ENCODE measurements around the gene GTF2H1.
"Not testable (repeated sequence)": the region's sequence is repeated elsewhere in the genome, so short reads cannot be mapped to it uniquely, and the experiment has no call there.

The GTF2H1 gene

DNA sequence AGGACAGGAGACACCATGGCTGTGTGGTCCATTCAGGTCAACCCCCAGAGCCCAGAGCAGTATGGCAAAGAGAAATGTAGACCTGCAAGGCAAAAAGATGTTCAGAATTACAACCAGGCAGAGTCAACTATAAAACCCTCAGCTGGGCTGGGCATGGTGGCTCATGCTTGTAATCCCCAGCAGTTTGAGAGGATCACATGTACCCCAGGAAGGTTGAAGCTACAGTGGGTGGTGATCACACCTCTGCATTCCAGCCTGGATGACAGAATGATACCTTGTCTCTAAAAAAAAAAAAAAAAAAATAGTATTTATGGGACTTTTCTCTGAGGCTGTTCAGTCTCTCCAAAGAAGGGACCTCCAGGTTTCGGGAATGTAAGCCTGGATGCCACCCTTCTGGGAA lies 53.6 kb downstream of the GTF2H1 start:
- no peak for DNase-seq (ENCODE audit: low read depth in 2 of 2)

DNA sequence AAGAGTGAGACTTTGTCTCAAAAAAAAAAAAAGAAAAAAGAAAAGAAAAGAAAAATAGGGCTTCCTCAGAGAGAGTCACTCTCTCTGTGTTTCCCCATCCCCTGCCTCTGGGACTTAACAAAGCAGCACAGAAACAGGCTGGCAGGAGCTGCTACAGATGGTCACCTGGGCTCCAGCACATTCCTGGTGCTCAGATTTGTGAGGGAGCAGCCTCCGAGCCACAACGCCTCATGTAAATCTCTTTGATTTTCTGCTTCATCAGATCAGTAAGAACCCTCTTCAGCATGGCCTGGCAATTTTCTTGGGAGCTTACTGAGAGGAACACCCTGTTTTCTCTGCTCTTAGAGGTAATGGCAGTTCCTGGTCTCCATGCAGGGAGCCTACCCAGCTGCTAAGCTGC lies 56.8 kb downstream of the GTF2H1 start:
- DNase-seq (ENCODE audit: low read depth in 2 of 2), result no peak

DNA sequence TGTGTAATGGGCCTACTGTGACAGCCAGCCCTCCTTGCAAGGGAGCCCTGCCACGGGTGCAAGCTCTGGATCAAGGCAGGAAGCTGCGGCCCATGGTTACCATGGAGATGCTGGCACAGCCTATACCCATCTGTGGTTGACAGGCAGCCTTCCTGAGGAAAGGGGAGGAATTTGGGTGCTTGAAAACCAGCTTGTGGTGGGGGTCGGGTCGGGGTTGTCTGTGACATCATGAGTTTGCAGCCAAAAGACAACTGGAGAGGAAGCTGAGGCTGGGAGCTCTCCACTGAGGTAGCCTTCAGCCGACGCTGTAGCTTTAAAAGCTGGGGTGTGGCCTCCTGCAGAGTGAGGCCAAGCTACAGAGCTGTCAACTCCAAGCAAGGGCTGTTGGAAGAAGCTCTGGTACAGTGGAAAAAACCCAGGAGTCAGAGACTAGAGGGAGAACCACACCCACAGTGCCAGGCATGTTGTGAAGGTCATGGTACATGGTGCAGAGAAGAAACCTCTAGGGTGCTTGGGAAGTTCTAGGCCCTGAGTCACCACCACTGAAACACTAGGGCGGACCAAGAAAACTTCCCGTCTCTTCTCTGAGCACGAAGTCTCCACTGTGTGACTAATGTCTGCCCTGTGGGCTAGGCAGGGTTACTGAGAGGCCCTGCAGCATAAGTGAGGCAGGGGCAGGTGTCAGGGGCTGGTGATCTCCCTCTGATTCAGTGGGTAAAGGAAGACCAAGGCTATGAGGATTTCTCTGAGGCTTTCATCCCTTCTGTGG lies 61.2 kb downstream of the GTF2H1 start:
- DNase-seq (ENCODE audit: low read depth in 2 of 2), result peak; percentile 62 to 73

DNA sequence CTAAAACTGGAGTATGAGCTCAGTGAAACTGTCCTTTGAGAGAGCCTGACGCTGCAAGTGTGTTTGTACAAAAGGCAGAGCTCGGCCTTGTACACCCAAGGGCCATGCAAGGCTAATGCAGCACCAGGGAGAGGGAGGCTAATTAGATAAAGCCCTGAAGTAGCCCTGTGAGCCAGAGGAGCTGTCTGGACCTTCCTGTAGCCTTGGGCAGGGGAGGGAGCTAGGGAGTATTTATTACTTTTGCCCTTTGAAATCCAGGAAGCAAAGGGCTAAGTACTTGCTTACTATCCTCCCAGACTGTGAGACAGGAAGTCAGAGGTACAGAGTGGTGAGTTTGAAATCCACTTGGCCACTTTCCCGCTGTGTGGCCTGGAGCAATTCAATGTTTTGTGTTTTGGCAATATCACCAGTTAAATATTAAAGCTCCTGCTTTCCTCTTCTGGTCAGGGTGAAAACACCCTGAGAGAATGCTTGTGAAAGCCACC lies 61.8 kb downstream of the GTF2H1 start:
- no peak for DNase-seq (ENCODE audit: low read depth in 2 of 2)

DNA sequence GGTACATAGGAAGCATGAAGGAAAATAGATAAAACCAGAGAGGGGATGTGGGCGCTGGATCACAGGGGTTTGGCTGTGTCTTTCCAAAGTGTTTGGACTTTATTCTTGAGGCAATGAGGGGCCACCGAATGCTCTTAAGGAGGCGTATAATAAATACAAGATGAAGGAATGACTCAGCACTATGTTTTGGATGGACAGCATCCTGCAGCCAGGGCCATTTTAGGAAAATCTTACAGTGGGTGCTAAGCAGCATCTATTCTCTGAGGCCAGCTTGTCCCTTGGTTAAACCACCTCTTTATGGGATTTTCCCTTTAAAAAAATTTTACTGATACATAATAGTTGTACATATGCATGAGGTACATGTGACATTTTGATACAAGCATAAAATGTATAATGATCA lies 67.7 kb downstream of the GTF2H1 start:
- no peak for DNase-seq (ENCODE audit: low read depth in 2 of 2)

DNA sequence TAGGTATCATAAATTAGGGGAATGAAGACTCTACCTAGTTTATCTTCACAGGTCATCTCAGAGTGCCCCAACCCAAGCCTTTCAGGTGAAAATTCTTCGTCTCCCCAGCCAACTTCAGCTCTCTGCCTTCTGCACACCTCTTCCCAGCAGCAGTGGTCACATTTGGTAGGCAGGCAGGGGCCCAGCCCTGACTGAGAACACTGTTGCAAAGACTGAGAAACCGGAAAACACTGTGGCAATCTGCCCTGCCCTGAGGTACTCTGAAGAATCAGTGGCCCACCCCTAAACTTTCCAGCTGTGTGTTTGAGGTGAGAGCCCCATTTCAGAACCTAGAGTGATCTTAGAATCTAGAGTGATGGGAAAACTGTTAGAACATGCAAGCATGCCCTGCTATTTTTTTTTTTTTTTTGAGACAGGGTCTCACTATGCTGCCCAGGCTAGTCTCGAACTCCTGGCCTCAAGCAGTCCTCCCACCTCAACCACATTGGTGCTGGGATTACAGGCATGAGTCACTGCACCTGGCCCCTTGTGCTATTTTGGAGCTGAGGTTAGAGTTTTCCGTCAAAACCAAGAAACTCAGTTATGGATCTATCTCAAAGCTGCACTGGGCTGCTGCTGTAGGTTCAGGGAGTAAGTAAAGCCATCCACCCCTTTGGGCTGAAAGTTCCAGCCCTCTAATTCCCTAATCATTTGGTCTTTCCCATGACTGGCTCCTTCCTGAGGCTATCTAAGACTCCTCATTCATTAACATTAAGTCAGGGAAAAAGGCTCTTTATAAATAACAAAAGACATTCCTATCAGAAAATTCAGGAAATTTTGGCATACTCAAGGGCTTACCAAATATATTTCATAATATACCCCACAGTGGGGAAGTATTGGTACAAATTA lies 70.3 kb downstream of the GTF2H1 start:
- DNase-seq (ENCODE audit: low read depth in 2 of 2), result no peak

DNA sequence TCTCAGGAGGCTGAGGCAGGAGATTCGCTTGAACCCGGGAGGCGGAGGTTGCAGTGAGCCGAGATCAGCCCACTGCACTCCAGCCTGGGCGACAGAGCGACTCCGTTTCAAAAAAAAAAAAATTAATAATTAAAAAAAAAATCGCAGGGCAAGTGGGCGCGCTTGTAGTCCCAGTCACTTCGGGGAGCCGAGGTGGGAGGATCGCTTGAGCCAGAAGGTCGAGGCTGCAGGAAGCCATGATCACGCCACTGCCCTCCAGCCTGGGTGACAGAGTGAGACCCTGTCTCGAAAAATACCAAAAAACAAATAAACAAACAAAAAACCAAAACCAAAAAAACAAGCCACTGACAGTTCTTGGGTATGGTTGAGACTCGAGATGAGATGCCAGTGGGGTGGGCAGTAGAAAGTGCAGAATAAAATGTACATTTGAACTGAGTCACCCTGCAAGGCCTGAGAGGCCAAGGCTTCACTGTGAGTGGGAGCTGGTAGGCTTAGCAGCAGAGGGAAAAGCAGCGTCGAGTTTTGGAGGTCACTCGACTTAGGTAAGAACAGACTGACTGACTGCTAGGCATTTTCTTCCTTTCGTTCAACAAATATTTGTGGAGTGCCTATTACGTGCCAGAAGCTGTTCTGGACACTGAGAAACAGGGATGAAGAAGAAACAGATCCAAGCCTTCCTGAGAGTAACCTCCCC lies 71.4 kb downstream of the GTF2H1 start:
- no peak for DNase-seq (ENCODE audit: low read depth in 2 of 2)

DNA sequence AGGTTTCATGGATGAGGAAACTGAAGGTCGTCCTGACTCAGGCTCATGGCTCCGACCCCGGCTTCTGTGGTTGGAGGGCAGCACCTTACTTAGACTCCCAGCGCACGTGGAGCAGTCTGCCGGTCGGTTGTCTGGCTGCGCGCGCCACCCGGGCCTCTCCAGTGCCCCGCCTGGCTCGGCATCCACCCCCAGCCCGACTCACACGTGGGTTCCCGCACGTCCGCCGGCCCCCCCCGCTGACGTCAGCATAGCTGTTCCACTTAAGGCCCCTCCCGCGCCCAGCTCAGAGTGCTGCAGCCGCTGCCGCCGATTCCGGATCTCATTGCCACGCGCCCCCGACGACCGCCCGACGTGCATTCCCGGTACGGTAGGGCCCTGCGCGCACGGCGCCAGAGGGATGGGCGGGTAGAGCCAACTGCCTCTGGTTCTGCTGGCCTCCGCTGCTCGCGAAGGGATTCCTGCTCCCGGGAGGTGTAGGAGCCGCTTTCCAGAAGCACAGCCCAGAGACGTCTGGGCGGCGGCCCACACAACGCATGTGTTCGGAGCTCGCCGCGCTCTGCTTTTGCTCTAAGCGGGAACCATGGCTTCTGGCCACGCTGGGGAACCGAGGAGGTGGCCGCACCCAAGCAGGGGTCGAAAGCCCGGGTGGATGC lies 72.0 kb downstream of the GTF2H1 start, which contains the start of gene LDHA:
TSS of gene LDHA (plus strand) at position 289 of the 653 bp plus-strand sequence. CDS start 2,280 bp downstream, outside the sequence.
- DNase-seq (ENCODE audit: low read depth in 2 of 2), result peak; percentile 99 to 100

DNA sequence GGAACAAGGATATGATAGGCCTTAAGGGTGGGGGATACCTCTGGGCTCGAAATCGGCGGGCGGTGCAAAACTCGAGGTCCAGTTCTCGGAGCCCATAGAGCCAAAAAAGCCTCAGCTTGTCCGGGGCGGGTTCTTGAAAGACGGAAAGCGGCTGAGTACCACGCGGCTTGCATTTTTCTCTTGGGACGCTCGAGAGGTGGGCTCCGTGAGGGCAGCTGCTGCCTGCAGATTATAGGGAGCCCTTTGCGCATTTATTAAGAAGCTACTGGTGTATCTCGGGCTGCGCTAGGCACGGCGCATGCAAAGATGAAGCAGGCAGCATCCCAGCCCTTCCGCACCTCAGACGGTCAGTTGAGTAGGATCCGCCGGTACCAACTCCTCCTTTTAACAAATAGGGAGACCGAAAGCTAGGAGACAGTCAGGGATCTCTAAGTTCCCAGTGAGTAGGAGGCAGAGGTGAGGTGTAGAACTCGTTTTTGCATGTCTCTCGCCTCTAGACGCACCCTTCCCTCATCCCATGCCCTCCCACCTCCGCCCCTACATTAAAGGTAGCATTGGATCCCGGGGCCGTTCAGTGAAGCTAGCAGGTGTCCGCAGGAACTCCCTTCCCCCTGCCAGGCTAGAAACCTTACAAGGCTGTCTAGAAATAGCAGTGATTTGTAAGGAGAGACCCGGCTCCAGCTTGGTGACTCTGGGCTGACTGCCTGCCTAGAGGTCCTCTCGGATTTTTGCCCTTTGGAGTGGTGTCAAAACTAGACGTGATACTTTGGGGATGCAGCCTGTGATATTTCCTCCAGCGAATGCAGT lies 72.8 kb downstream of the GTF2H1 start:
- DNase-seq (ENCODE audit: low read depth in 2 of 2), result peak in 1 of 2 experiments; percentile 31

DNA sequence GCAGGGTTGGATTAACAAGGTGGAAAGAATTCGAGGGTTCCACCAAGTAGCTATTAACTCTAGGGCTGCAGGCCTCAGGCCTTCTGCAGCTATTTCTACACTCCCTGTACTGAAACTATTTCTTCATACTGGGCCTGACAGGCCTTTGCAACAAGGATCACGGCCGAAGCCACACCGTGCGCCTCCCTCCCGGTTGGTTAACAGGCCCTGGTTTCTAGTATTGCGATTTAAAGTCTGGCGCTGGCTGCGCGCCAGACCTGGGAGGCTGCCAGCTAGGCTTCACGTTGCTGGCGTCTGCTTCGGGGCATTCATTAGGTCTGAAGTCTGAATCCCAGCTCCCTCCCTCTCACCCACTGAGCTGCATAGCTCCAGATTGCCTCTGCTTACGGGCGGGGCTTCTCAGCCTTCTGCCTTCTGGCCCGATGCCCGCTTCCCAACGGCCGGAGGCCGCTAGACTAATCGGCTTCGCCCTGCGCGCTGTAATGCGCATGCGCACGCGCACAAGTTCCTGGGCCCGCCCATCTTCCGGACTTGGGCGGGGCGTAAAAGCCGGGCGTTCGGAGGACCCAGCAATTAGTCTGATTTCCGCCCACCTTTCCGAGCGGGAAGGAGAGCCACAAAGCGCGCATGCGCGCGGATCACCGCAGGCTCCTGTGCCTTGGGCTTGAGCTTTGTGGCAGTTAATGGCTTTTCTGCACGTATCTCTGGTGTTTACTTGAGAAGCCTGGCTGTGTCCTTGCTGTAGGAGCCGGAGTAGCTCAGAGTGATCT lies 73.6 kb downstream of the GTF2H1 start:
- DNase-seq (ENCODE audit: low read depth in 2 of 2), result peak; percentile 90

DNA sequence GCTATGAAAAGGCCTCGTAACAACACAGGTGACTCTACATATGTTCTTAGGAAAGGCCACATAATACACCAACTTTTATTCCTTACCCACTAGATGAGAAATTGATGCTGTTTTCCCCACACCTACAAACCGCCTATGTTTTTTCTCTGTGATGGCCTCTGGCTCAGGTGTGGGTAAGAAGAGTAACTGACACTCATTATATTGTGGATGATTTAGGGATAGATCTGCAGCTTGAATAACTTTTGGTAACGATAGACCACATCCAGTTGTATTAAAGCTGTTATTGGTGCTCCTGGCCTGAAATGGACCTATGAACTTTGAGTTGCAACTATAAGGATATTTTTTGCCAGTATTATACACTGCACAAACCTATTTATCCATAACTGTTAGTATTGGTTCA lies 75.6 kb downstream of the GTF2H1 start:
- no peak for DNase-seq (ENCODE audit: low read depth in 2 of 2)

DNA sequence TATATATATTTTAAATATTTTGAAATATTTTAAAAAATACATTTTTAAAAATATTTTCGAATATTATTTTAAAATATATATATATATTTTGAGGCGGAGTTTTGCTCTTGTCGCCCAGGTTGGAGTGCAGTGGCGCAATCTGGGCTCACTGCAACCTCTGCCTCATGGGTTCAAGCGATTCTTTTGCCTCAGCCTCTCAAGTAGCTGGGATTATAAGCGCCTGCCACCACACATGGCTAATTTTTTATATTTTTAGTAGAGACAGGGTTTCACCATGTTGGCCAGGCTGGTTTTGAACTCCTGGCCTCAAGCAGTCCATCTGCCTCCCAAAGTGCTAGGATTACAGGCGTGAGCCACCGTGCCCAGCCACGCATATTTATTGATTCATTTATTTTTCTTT lies 78.7 kb downstream of the GTF2H1 start:
- not testable (repeated sequence) for DNase-seq (ENCODE audit: low read depth in 2 of 2)

DNA sequence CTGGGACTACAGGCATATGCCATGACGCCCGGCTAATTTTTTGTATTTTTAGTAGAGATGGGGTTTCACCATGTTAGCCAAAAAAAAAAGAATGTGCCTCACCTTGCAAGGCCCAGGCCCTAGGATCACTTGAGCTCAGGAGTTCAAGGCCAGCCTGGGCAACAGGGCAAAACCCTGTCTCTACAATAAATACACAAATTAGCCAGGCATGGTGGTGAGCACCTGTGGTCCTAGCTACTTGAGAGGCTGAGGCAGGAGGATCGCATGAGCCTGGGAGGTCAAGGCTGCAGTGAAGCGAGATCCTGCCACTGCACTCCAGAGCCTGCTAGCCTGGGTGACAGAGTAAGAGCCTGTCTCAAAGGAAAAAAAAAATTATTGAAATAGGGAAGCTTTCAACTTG lies 81.7 kb downstream of the GTF2H1 start:
- no peak for DNase-seq (ENCODE audit: low read depth in 2 of 2)

DNA sequence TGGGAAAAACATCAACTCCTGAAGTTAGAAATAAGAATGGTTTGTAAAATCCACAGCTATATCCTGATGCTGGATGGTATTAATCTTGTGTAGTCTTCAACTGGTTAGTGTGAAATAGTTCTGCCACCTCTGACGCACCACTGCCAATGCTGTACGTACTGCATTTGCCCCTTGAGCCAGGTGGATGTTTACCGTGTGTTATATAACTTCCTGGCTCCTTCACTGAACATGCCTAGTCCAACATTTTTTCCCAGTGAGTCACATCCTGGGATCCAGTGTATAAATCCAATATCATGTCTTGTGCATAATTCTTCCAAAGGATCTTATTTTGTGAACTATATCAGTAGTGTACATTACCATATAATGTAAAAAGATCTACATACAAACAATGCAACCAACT lies 85.0 kb downstream of the GTF2H1 start:
- not testable (repeated sequence) for DNase-seq (ENCODE audit: low read depth in 2 of 2)

DNA sequence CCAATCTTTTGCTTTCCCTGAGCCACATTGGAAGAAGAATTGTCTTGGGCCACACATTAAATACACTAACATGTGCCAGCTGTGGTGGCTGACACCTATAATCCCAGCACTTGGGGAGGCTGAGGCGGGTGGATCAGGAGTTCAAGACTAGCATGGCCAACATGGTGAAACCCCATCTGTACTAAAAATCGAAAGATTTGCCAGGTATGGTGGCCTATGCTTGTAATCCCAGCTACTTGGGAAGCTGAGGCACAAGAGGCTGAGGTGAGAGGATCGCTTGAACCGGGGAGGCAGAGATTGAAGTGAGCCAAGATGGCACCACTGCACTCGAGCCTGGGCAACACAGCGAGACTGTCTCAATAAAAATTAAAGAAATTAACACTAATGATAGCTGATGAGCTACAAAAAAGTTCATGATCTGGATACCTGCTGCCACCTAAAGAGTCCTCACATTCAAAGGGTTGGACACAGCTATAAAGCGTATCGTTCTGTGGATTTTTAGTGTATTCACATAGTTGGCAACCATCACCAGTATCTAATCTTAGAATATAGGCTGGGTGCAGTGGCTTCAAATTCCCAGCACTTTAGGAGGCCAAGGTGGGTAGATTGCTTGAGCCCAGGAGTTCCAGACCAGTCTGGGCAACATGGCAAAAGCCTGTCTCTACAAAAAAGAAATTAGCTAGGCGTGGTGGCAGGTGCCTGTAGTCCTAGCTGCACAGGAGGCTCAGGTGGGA lies 86.4 kb downstream of the GTF2H1 start:
- no peak for DNase-seq (ENCODE audit: low read depth in 2 of 2)

DNA sequence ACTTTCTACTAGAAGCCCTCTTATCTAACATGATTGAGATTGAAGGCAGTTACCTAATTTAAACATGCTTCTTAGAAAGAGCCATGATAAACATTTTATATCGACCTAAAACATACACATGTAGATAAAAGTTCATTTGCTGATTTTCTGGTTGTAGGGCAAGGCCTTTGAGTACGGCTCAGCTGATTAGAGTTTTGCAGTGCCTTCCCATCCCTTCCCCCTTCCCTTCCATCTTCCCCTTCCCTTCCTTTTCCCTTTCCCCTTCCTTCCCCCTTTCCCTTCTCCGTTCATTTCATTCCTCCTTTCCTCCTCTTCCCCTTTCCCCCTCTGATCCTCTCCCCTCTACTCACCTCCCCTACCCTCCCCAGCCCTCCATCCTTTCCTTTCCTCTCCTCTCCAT lies 94.1 kb downstream of the GTF2H1 start:
- DNase-seq (ENCODE audit: low read depth in 2 of 2), result no peak

Data from stimulated activated CD4-positive, alpha-beta T cell treated with anti-CD3 and anti-CD28 coated beads, Interleukin-12 subunit alpha, Interleukin-12 subunit beta, amount 100 ng/mL, for 24 hours (primary cell).